SK-N-SH (cell line): ENCODE results near the gene TMEM131L. TPM values are rescaled to one million over a fixed set of nuclear protein-coding genes. Genes with fewer than 3 reads are reported as not detected.

Experiments
- CTCF ChIA-PET: fragments of 300-600, 350-600 bp; formaldehyde crosslinking; extraction: SDS; loops from one replicate; lab custom pipeline; 2021; lab: Yijun Ruan, JAX
- POLR2A ChIA-PET: fragments of 350-600 bp; sonication (Branson Sonifier 250); formaldehyde crosslinking; extraction: SDS; loops from one replicate; lab custom pipeline; 2020; ENCODE audit warnings: antibody characterized with exemption, inconsistent platforms; lab: Yijun Ruan, JAX
- DNase-seq: peaks from one replicate; pipeline ENCODE4 v3.0.0; 2012
- H2AFZ ChIP-seq: fragments of 200-600 bp; sonication (generic); 2 replicates; pipeline ENCODE4 v1.8.1; 2016; ENCODE audit warnings: antibody characterized with exemption, mild to moderate bottlenecking, low read depth
- H3F3A ChIP-seq: fragments of 200-600 bp; sonication (generic); replicated peaks from 2 replicates; pipeline ENCODE3; 2016; ENCODE audit warnings: antibody characterized with exemption, mild to moderate bottlenecking; ENCODE audit not compliant: insufficient read depth
- H3K27ac ChIP-seq, 2 experiments: fragments of 200-500 bp in 1 of 2; fragments of 200-600 bp in 1 of 2; sonication (Bioruptor generic) in 1 of 2; sonication (generic), shearing (Covaris generic) in 1 of 2; 2 replicates each; pipeline versions ENCODE4 v1.5.1 to v1.6.1; 2014 to 2016; ENCODE audit warnings: low read depth in 2 of 2, inconsistent platforms in 1 of 2, low read length in 1 of 2, mild to moderate bottlenecking in 1 of 2, mixed read lengths in 1 of 2
- H3K27me3 ChIP-seq: fragments of 200-600 bp; sonication (generic), shearing (Covaris generic); 2 replicates; pipeline ENCODE4 v1.6.1; 2016; ENCODE audit warnings: mixed run types; ENCODE audit not compliant: insufficient read depth
- H3K36me3 ChIP-seq, 2 experiments: fragments of 200-500 bp in 1 of 2; fragments of 200-600 bp in 1 of 2; sonication (Bioruptor generic) in 1 of 2; sonication (generic) in 1 of 2; replicated peaks in 1 of 2; 2 replicates each; pipeline versions ENCODE3 to v1.5.1; 2014 to 2016; ENCODE audit warnings: low read length in 1 of 2, mild to moderate bottlenecking in 1 of 2; ENCODE audit not compliant: insufficient read depth in 2 of 2, control insufficient read depth in 1 of 2
- H3K4me1 ChIP-seq, 2 experiments: fragments of 200-500 bp in 1 of 2; fragments of 200-600 bp in 1 of 2; sonication (Bioruptor generic) in 1 of 2; sonication (generic), shearing (Covaris generic) in 1 of 2; 2 replicates each; pipeline versions ENCODE4 v1.5.1 to v1.6.1; 2014 to 2016; ENCODE audit warnings: low read depth in 1 of 2, low read length in 1 of 2, mixed run types in 1 of 2; ENCODE audit not compliant: insufficient read depth in 2 of 2, control insufficient read depth in 1 of 2
- H3K4me2 ChIP-seq: fragments of 200-600 bp; sonication (generic), shearing (Covaris generic); 2 replicates; pipeline ENCODE4 v1.6.1; 2017; ENCODE audit warnings: mixed run types
- H3K4me3 ChIP-seq, 2 experiments: fragments of 200-500 bp in 1 of 2; fragments of 200-600 bp in 1 of 2; sonication (Bioruptor generic) in 1 of 2; sonication (generic), shearing (Covaris generic) in 1 of 2; 2 replicates each; pipeline versions ENCODE4 v1.5.1 to v1.8.1; 2014 to 2016; ENCODE audit warnings: low read depth in 2 of 2, inconsistent platforms in 1 of 2, low read length in 1 of 2, mild to moderate bottlenecking in 1 of 2, mixed read lengths in 1 of 2, moderate library complexity in 1 of 2
- H3K79me2 ChIP-seq: fragments of 200-600 bp; sonication (generic); 2 replicates; pipeline ENCODE4 v1.8.1; 2017; ENCODE audit warnings: mild to moderate bottlenecking; ENCODE audit not compliant: insufficient read depth
- H3K9ac ChIP-seq: fragments of 200-600 bp; sonication (generic); 2 replicates; pipeline ENCODE4 v1.6.1; 2017; ENCODE audit warnings: mixed run types
- H3K9me2 ChIP-seq: fragments of 200-600 bp; sonication (generic); 2 replicates; pipeline ENCODE4 v1.6.1; 2017; ENCODE audit warnings: mixed run types
- H3K9me3 ChIP-seq: fragments of 200-600 bp; sonication (generic); 2 replicates; pipeline ENCODE4 v1.6.1; 2017; ENCODE audit warnings: mixed run types, mild to moderate bottlenecking, moderate library complexity
- H4K20me1 ChIP-seq: fragments of 200-600 bp; sonication (generic); 2 replicates; pipeline ENCODE4 v1.6.1; 2017; ENCODE audit warnings: mild to moderate bottlenecking, mixed run types; ENCODE audit not compliant: insufficient read depth
- ELF1 ChIP-seq: IDR thresholded peaks from 2 replicates; pipeline ENCODE4 v1.4.0; 2012
- EP300 ChIP-seq, 2 experiments: IDR thresholded peaks; 2 replicates each; pipeline versions ENCODE4 v1.4.0 to v1.6.1; 2012; ENCODE audit warnings: borderline replicate concordance in 1 of 2, low read depth in 1 of 2, low read length in 1 of 2
- FOSL2 ChIP-seq: IDR thresholded peaks from 2 replicates; pipeline ENCODE4 v1.4.0; 2012; ENCODE audit warnings: low read depth, mild to moderate bottlenecking, moderate library complexity, borderline replicate concordance
- GABPA ChIP-seq: IDR thresholded peaks from 2 replicates; pipeline ENCODE4 v1.4.0; 2012; ENCODE audit warnings: low read depth, mild to moderate bottlenecking
- GATA2 ChIP-seq: sonication (generic); formaldehyde crosslinking; IDR thresholded peaks from 2 replicates; pipeline ENCODE4 v1.5.0; 2020; ENCODE audit warnings: mild to moderate bottlenecking, missing genetic modification reagents
- IRF3 ChIP-seq: fragments of 150-350 bp; IDR thresholded peaks from 2 replicates; pipeline ENCODE4 v1.6.1; 2016; ENCODE audit warnings: mild to moderate bottlenecking, low read depth, low read length
- MEF2A ChIP-seq: IDR thresholded peaks from 2 replicates; pipeline ENCODE4 v1.4.0; 2012; ENCODE audit warnings: low read depth, borderline replicate concordance
- MXI1 ChIP-seq: IDR thresholded peaks from 2 replicates; pipeline ENCODE4 v1.6.1; 2012; ENCODE audit warnings: mild to moderate bottlenecking, low read depth, low read length, improper control_type of control experiment
- POLR2AphosphoS5 ChIP-seq: IDR thresholded peaks from 2 replicates; pipeline ENCODE4 v1.6.1; 2012; ENCODE audit warnings: low read depth, low read length
- RAD21 ChIP-seq: IDR thresholded peaks from 2 replicates; pipeline ENCODE4 v1.6.1; 2012; ENCODE audit warnings: mild to moderate bottlenecking, low read length
- RFX5 ChIP-seq: IDR thresholded peaks from 2 replicates; pipeline ENCODE4 v1.6.1; 2012; ENCODE audit warnings: mild to moderate bottlenecking, improper control_type of control experiment, low read length
- SIN3A ChIP-seq: IDR thresholded peaks from 2 replicates; pipeline ENCODE4 v1.6.1; 2012; ENCODE audit warnings: low read depth, mild to moderate bottlenecking, low read length, moderate library complexity, borderline replicate concordance
- SMC3 ChIP-seq: IDR thresholded peaks from 2 replicates; pipeline ENCODE4 v1.6.1; 2012; ENCODE audit warnings: low read depth, low read length, improper control_type of control experiment
- TEAD4 ChIP-seq: IDR thresholded peaks from 2 replicates; pipeline ENCODE4 v1.4.0; 2012; ENCODE audit warnings: mild to moderate bottlenecking, borderline replicate concordance; ENCODE audit not compliant: insufficient read depth
- USF2 ChIP-seq: fragments of 150-350 bp; IDR thresholded peaks from 2 replicates; pipeline ENCODE4 v1.6.1; 2017; ENCODE audit warnings: antibody characterized with exemption, low read length, low read depth, borderline replicate concordance
- YY1 ChIP-seq: IDR thresholded peaks from 2 replicates; pipeline ENCODE4 v1.4.0; 2012; ENCODE audit warnings: low read depth, mild to moderate bottlenecking
- ZBTB33 ChIP-seq: IDR thresholded peaks from 2 replicates; pipeline ENCODE4 v1.4.0; 2012; ENCODE audit warnings: low read depth, borderline replicate concordance
- WGBS: methylation state at CpG from one replicate; pipeline ENCODE4 v1.1.6; 2017; ENCODE audit warnings: low lambda C conversion rate; 5-methylcytosine and 5-hydroxymethylcytosine counted together
- polyA plus RNA-seq, 3 experiments: library from polyadenylated mRNA; depleted of rRNA; stranded (reverse); fragments of >200 nt; gene quantifications; 2 replicates each; pipeline ENCODE4 v1.2.3, GENCODE V29; 2012
- TF ChIP-seq, protein P1 (sequence below): IDR thresholded peaks from 2 replicates; pipeline ENCODE4; 2012
- TF ChIP-seq, protein P2 (sequence below): IDR thresholded peaks from 2 replicates; pipeline ENCODE4 v1.4.0; 2012; ENCODE audit warnings: low read depth

TMEM131L gene
- polyA plus RNA-seq, 1 of the 3 experiments (the other 2 are of a cell fraction), result 6.2 TPM

DNA sequence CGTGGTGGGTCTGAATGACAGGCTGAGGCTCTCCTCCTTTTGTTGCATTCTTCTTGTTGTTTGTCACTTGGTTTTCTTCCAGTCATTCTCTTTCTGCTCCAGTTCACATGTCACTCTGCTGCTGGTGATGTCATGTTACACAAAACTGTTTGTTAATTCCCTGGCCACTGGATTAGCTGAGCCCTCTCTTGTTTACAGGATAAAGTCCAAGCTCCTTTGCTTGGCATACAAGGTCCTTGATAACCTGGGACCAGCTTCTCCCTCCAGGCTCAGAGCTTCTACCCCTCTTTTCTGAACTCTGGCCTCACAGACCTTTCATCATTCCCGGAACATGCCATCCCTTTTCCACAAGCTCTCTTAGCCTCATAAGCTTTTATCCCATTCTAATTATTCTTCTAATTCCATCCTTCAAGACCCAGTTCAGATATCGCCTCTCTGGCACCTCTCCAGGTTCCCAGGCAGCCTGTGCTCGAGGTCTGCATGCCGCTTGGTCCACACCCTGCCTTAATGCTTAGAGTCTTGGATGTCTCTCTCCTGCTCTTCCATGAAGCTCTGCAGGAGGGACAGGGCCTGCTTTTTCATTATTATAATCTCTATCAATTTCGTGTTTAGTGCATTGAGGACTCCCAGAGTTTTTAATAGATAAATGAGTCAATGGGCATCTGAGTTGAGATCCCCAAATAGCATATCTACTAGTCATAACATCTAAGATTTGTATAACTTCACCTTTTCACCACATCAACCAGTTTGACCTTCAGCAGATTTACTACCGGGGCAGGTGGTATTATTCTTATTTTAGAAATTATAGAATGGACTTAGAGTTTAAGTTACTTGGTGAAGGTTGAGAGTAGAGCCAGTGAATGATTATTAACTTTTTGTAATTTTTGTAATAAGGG, 98.7 kb downstream of the TMEM131L start:
- H3F3A ChIP-seq, result no peaks in the 10 kb centered on the region
- H3K36me3 ChIP-seq, result peaks cover 0 to 13% of the 10 kb centered on the region in 2 experiments
- no peak overlapping the region for H2AFZ ChIP-seq
- H3K9ac ChIP-seq, result no peak overlapping the region
- no peaks in the 10 kb centered on the region for H4K20me1 ChIP-seq
- H3K27ac ChIP-seq, result peak overlapping the region in 1 of 2 experiments; percentile 18; a peak in 1 of 4 replicates
- no peak overlapping the region for H3K4me3 ChIP-seq
- POLR2A ChIA-PET, result no interaction called here
- no peaks in the 10 kb centered on the region for H3K9me3 ChIP-seq
- no peaks in the 10 kb centered on the region for H3K9me2 ChIP-seq
- no peaks in the 10 kb centered on the region for H3K79me2 ChIP-seq
- CTCF ChIA-PET, result interaction anchor here (1.3 kb wide), 1 partner anchor 219 kb away, joined by 3 read pairs; no protein-coding TSS in a partner anchor
- H3K4me2 ChIP-seq, result no peak overlapping the region
- TF ChIP-seq FOSL2 (no peak), MEF2A (no peak), TEAD4 (no peak), SMC3 (no peak)
- TF ChIP-seq, protein P1, sequence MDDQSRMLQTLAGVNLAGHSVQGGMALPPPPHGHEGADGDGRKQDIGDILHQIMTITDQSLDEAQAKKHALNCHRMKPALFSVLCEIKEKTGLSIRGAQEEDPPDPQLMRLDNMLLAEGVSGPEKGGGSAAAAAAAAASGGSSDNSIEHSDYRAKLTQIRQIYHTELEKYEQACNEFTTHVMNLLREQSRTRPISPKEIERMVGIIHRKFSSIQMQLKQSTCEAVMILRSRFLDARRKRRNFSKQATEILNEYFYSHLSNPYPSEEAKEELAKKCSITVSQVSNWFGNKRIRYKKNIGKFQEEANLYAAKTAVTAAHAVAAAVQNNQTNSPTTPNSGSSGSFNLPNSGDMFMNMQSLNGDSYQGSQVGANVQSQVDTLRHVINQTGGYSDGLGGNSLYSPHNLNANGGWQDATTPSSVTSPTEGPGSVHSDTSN, result peak; percentile 38; the same call in 1 of the 2 replicates
- no peaks in the 10 kb centered on the region for H3K27me3 ChIP-seq
- WGBS, result 83% methylated on average over 7 of the region's 7 CpGs
- peaks cover 5% of the 10 kb centered on the region in 2 experiments; a peak in 2 of 4 replicates for H3K4me1 ChIP-seq
- DNase-seq, result no peak

DNA sequence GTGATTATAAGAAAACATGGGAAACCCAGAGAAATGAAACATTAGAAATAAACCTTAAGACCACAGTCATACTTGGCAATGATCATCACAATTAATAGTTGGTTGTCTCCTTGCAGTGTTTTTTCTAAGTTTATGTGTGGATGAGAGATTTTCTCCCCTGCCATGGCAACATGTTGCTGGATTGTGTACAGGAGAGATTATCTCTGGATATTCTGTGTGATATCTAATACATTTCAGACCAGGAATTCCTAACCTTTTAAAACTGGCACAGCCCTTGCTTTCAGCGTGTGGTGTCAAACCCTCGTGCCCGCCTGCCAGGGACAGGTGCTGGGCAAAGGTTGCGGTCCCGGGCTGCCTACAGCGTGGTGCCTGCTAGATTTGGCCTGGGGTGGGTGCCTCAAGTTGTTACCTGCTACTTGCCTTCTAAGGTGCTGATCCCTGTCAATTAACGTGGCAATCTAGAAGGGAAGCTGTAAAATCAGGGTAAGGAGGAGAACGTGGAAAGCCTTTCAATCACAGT, 100.5 kb downstream of the TMEM131L start:
- no peak overlapping the region for H3K4me3 ChIP-seq
- no peaks in the 10 kb centered on the region for H3K9me3 ChIP-seq
- no peak overlapping the region for H2AFZ ChIP-seq
- ChIA-PET POLR2A (no interaction called here), CTCF (no interaction called here)
- no peak overlapping the region for H3K4me2 ChIP-seq
- H3K27ac ChIP-seq, result no peak overlapping the region
- no peaks in the 10 kb centered on the region for H3K27me3 ChIP-seq
- WGBS, result 96% methylated on average over 8 of the region's 8 CpGs
- H3K36me3 ChIP-seq, result peaks cover 0 to under 1% of the 10 kb centered on the region in 2 experiments
- no peaks in the 10 kb centered on the region for H3F3A ChIP-seq
- H3K79me2 ChIP-seq, result no peaks in the 10 kb centered on the region
- no peaks in the 10 kb centered on the region for H3K9me2 ChIP-seq
- H4K20me1 ChIP-seq, result no peaks in the 10 kb centered on the region
- no peak overlapping the region for H3K9ac ChIP-seq
- H3K4me1 ChIP-seq, result peaks cover 5% of the 10 kb centered on the region in 2 experiments; a peak in 2 of 4 replicates
- DNase-seq, result no peak
- TF ChIP-seq EP300 (IDR thresholded peaks at IDR 0.05; ENCODE audit: borderline replicate concordance in 1 of 2, low read depth in 1 of 2, low read length in 1 of 2) (no peak), GABPA (no peak), ZBTB33 (no peak), RAD21 (no peak), RFX5 (no peak), SIN3A (no peak), YY1 (no peak), USF2 (no peak), MXI1 (no peak), GATA2 (CRISPR knock-in tag) (no peak), MEF2A (no peak), POLR2AphosphoS5 (no peak), ELF1 (no peak), IRF3 (no peak)
- TF ChIP-seq, protein P2, sequence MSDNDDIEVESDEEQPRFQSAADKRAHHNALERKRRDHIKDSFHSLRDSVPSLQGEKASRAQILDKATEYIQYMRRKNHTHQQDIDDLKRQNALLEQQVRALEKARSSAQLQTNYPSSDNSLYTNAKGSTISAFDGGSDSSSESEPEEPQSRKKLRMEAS, result no peak
- TF ChIP-seq, protein P1, result no peak
